OCI-LY7 (cell line): ENCODE measurements around the gene HSD17B13. TPM values are rescaled to one million over a fixed set of nuclear protein-coding genes. Genes with fewer than 3 reads are reported as not detected.
A peak's percentile ranks its signal among the peaks of the same experiment; 100 is the strongest.

ENCODE experiments used
- BruUV-seq: library from RNA; stranded (reverse); fragments of 400-500 nt; replicated peaks from 2 replicates; lab custom pipeline; 2021; lab: Mats Ljungman, UMichigan
- CTCF ChIA-PET: fragments of 300-600 bp; sonication (Branson Sonifier 250); formaldehyde crosslinking; loops from one replicate; lab custom pipeline; 2022; ENCODE audit warnings: antibody characterized with exemption; ENCODE audit not compliant: unreplicated experiment; lab: Charles Lee
- POLR2A ChIA-PET: fragments of 300-600 bp; sonication (Branson Sonifier 250); formaldehyde crosslinking; loops from one replicate; lab custom pipeline; 2022; ENCODE audit warnings: antibody characterized with exemption; lab: Charles Lee
- DNase-seq: peaks from one replicate; pipeline ENCODE4 v3.0.0-alpha.2; 2015; ENCODE audit warnings: low spot score
- H2AFZ ChIP-seq: fragments of 200-600 bp; sonication (generic), shearing (Covaris generic); 2 replicates; pipeline ENCODE4 v1.6.1; 2014; ENCODE audit warnings: mild to moderate bottlenecking, antibody characterized with exemption, low read length, moderate library complexity
- H3K27ac ChIP-seq: fragments of 200-600 bp; sonication (generic); 2 replicates; pipeline ENCODE4 v1.5.1; 2014; ENCODE audit warnings: mixed run types, low read depth, mild to moderate bottlenecking, moderate library complexity, low read length, inconsistent platforms; ENCODE audit not compliant: poor library complexity, severe bottlenecking
- H3K36me3 ChIP-seq: fragments of 200-600 bp; sonication (generic); 2 replicates; pipeline ENCODE4 v1.6.1; 2014; ENCODE audit warnings: mild to moderate bottlenecking, antibody characterized with exemption, low read length, moderate library complexity, mixed read lengths; ENCODE audit not compliant: insufficient read depth
- H3K4me1 ChIP-seq: fragments of 200-600 bp; sonication (generic); 2 replicates; pipeline ENCODE4 v1.5.1; 2014; ENCODE audit warnings: mild to moderate bottlenecking, low read length; ENCODE audit not compliant: insufficient read depth, poor library complexity, severe bottlenecking
- H3K4me2 ChIP-seq: fragments of 200-600 bp; sonication (generic); 2 replicates; pipeline ENCODE4 v1.6.1; 2014; ENCODE audit warnings: mild to moderate bottlenecking, low read length
- H3K4me3 ChIP-seq: fragments of 200-600 bp; sonication (generic); 2 replicates; pipeline ENCODE4 v1.5.1; 2014; ENCODE audit warnings: mild to moderate bottlenecking, low read depth, low read length; ENCODE audit not compliant: poor library complexity, severe bottlenecking
- H3K79me2 ChIP-seq: fragments of 200-600 bp; sonication (generic); 2 replicates; pipeline ENCODE4 v1.6.1; 2016; ENCODE audit warnings: low read depth, mild to moderate bottlenecking, low read length, moderate library complexity, mixed read lengths; ENCODE audit not compliant: insufficient read depth
- H3K9me2 ChIP-seq: fragments of 200-600 bp; sonication (generic); 2 replicates; pipeline ENCODE4 v1.6.1; 2016; ENCODE audit warnings: mild to moderate bottlenecking, low read length, mixed read lengths; ENCODE audit not compliant: insufficient read depth
- H3K9me3 ChIP-seq: fragments of 200-600 bp; sonication (generic); 2 replicates; pipeline ENCODE4 v1.6.1; 2014; ENCODE audit warnings: mild to moderate bottlenecking, mixed run types, low read length, mixed read lengths
- H4K20me1 ChIP-seq: fragments of 200-600 bp; sonication (generic); 2 replicates; pipeline ENCODE4 v1.6.1; 2014; ENCODE audit warnings: mild to moderate bottlenecking, antibody characterized with exemption, low read length, moderate library complexity, mixed read lengths; ENCODE audit not compliant: insufficient read depth
- CTCF ChIP-seq: fragments of 200-600 bp; sonication (generic); conservative IDR thresholded peaks from 2 replicates; pipeline ENCODE4 v1.5.1; 2014; ENCODE audit warnings: mild to moderate bottlenecking, antibody characterized with exemption, low read length, moderate library complexity, mixed read lengths
- EZH2phosphoT487 ChIP-seq: fragments of 200-600 bp; sonication (generic); IDR thresholded peaks from 2 replicates; pipeline ENCODE4 v1.6.1; 2018; ENCODE audit warnings: low read depth, borderline replicate concordance, mild to moderate bottlenecking, mixed run types, antibody characterized with exemption, low read length, moderate library complexity, mixed read lengths
- intact Hi-C: fragments of 100-400 bp; cut with micrococcal nuclease; formaldehyde crosslinking; loops from one replicate; pipeline ENCODE4 v1.10.0; 2022; ENCODE audit not compliant: unreplicated experiment
- total RNA-seq, 2 experiments: library from RNA; depleted of rRNA in 1 of 2; stranded (reverse); fragments of >200 nt in 1 of 2; shearing (Covaris generic) in 1 of 2; gene quantifications; 2 replicates each; pipeline ENCODE4 v1.2.3, GENCODE V29; 2014 to 2022

HSD17B13 gene
- total RNA-seq, 2 experiments from 2014 or later: not detected

DNA sequence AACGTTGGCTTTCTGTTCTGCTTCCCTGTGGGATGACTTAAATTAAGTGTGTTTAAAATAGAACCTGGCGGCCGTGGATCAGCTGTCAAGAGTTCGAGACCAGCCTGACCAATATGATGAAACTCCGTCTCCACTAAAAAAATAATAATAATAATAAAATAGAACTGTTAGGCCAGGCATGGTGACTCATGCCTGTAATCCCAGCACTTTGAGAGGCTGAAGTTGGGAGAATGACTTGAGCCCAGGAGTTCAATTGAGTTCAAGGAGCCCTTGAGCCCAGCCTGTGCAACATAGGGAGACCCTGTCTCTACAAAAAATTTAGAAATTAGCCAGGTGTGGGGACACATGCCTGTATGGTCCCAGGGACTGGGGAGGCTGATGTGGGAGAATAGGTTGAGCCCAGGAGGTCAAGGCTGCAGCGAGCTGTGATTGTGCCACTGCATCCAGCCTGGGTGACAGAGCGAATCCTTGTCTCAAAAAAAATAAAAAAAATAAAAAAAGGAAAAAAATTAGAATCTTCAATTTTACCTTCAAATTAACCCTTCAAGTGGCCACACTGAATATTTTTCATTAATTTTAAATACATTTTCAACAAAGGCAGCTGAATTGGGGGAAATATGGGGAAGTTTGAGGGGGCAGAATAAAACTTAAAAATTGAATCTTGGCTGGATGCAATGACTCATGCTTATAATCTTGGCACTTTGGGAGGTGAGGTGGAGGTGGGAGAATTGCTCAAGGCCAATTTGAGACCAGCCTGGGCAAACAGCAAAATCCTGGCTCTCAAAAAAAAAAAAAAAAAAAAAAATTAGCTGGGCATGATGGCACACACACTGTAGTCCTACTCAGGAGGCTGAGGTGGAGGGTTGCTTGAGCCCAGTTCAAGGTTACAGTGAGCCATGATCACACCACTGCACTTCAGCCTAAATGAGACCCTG is 31.8 kb upstream of the HSD17B13 start:
- Histone ChIP-seq H3K27ac (no peak overlapping the region), H3K9me3 (no peaks in the 10 kb centered on the region), H3K79me2 (no peaks in the 10 kb centered on the region), H2AFZ (no peak overlapping the region), H3K4me1 (no peaks in the 10 kb centered on the region), H4K20me1 (no peaks in the 10 kb centered on the region), H3K4me2 (no peak overlapping the region), H3K4me3 (no peak overlapping the region), H3K9me2 (no peaks in the 10 kb centered on the region), H3K36me3 (peaks cover 2% of the 10 kb centered on the region; the same call in 1 of the 2 replicates)
- intact Hi-C loops: no loop called here
- ChIA-PET CTCF (no interaction called here), POLR2A (interaction anchor here (0.7 kb wide), 1 partner anchor 104 kb away, joined by 3 read pairs; no protein-coding TSS in a partner anchor)
- TF ChIP-seq CTCF: no peak
- no peak for TF ChIP-seq EZH2phosphoT487
- DNase-seq: no peak
- BruUV-seq: no TSS peak

DNA sequence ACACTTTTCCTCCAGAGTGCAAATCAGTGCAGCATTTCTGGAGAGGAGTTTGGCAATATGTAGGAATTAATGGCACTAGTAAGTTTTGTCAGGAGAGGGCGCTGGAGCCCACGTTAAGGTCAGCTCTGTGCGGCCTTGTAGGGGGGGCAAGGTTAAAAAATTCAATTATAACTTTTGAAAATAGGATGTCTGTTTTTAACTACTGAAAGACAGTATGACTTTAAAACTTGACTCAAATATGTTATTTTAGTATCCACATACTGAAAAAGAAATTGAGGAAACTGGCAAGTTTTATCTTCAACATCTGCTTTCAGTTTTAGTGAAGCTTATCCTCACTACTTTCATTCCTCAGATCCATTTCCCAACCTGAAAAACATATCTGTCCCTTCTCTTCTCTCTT is 30.9 kb upstream of the HSD17B13 start:
- Histone ChIP-seq H3K36me3 (peaks cover 2% of the 10 kb centered on the region; the same call in 1 of the 2 replicates), H3K27ac (no peak overlapping the region), H3K9me3 (no peaks in the 10 kb centered on the region), H2AFZ (no peak overlapping the region), H3K9me2 (no peaks in the 10 kb centered on the region), H3K4me1 (no peaks in the 10 kb centered on the region), H3K79me2 (no peaks in the 10 kb centered on the region), H3K4me3 (no peak overlapping the region), H3K4me2 (no peak overlapping the region), H4K20me1 (no peaks in the 10 kb centered on the region)
- POLR2A ChIA-PET: interaction anchor here (0.7 to 1.0 kb wide), 2 partner anchors 14 to 105 kb away, joined by 3 read pairs; no protein-coding TSS in a partner anchor
- TF ChIP-seq EZH2phosphoT487 (no peak), CTCF (peak; percentile 95)
- intact Hi-C loops: loop anchor here (2.0 kb wide), 1 partner anchor 111 kb away; no protein-coding TSS in a partner anchor
- CTCF ChIA-PET: no interaction called here
- no TSS peak for BruUV-seq
- peak; percentile 50 for DNase-seq

DNA sequence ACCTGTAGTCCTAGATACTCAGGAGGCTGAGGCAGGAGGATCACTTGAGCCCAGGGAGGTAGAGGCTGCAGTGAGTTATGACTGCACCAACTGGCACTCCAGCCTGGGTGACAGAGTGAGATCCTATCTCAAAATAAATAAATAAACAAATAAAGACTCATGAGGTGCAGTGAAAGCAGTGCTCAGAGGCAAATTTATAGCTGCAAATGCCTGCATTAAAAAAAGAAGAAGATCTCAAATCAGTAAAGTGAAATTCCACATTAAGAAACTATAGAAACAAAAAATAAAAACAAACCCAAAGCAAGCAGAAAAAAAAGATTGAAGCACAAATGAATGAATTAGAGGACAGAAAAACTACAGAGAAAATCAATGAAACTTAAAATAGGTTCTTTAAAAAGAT is 22.5 kb upstream of the HSD17B13 start:
- Histone ChIP-seq H3K27ac (no peak overlapping the region), H4K20me1 (no peaks in the 10 kb centered on the region), H3K9me3 (no peaks in the 10 kb centered on the region), H3K9me2 (no peaks in the 10 kb centered on the region), H2AFZ (no peak overlapping the region), H3K79me2 (no peaks in the 10 kb centered on the region), H3K4me1 (no peaks in the 10 kb centered on the region), H3K4me2 (no peak overlapping the region), H3K4me3 (no peak overlapping the region), H3K36me3 (no peaks in the 10 kb centered on the region)
- no TSS peak for BruUV-seq
- DNase-seq: no peak
- TF ChIP-seq EZH2phosphoT487 (no peak), CTCF (no peak)
- POLR2A ChIA-PET: no interaction called here
- CTCF ChIA-PET: no interaction called here
- intact Hi-C loops: no loop called here
